Effector CD8-positive, alpha-beta T cell (primary cell): ENCODE measurements around the gene TTBK1.

Experiments used
- DNase-seq: peaks from one replicate; lab custom pipeline; 2025; lab: John Stamatoyannopoulos, UW

The TTBK1 gene

GRCh38 chr6:43273707-43274106 is 30.4 kb downstream of the TTBK1 start:
- no peak for DNase-seq

GRCh38 chr6:43274127-43274915 is 31.0 kb downstream of the TTBK1 start:
- DNase-seq: no peak

- DNase-seq: peak; percentile 9
Measured at GRCh38 chr6:43274916-43275597, 31.8 kb downstream of the TTBK1 start.

- peak; percentile 3 for DNase-seq
Measured at GRCh38 chr6:43275801-43276576, 32.7 kb downstream of the TTBK1 start.

- DNase-seq: no peak
Measured at GRCh38 chr6:43276577-43277305, 33.5 kb downstream of the TTBK1 start.

- DNase-seq: no peak
Measured at GRCh38 chr6:43277306-43277642, 34.0 kb downstream of the TTBK1 start.

- no peak for DNase-seq
Measured at GRCh38 chr6:43277643-43278523, 34.6 kb downstream of the TTBK1 start.

GRCh38 chr6:43278524-43279078 is 35.3 kb downstream of the TTBK1 start:
- no peak for DNase-seq

- no peak for DNase-seq
Measured at GRCh38 chr6:43280234-43280633, 37.0 kb downstream of the TTBK1 start.

- DNase-seq: no peak
Measured at GRCh38 chr6:43282060-43282459, 38.8 kb downstream of the TTBK1 start.

GRCh38 chr6:43282636-43283513 is 39.6 kb downstream of the TTBK1 start:
- DNase-seq: no peak

- no peak for DNase-seq
Measured at GRCh38 chr6:43283514-43283901, 40.2 kb downstream of the TTBK1 start.

- no peak for DNase-seq
Measured at GRCh38 chr6:43283905-43284304, 40.6 kb downstream of the TTBK1 start.

GRCh38 chr6:43284991-43285781 is 41.9 kb downstream of the TTBK1 start:
- no peak for DNase-seq

- no peak for DNase-seq
Measured at GRCh38 chr6:43285832-43286231, 42.6 kb downstream of the TTBK1 start.

- no peak for DNase-seq
Measured at GRCh38 chr6:43286456-43286979, 43.2 kb downstream of the TTBK1 start.

- DNase-seq: no peak
Measured at GRCh38 chr6:43286980-43287716, 43.9 kb downstream of the TTBK1 start.
